H1 (cell line): ENCODE data around the gene NOS3. TPM values are rescaled to one million over a fixed set of nuclear protein-coding genes. Genes with fewer than 3 reads are reported as not detected.

Source experiments
- BRCA1 ChIP-seq: IDR thresholded peaks from 2 replicates; pipeline ENCODE4 v1.6.1; 2012; ENCODE audit warnings: low read depth, low read length, improper control_type of control experiment
- CBX5 ChIP-seq: fragments of 300-800, 300-1000 bp; sonication (generic); IDR thresholded peaks from 2 replicates; pipeline ENCODE4 v1.7.1; 2016; ENCODE audit warnings: antibody characterized with exemption, low read length, low read depth
- CHD1 ChIP-seq: IDR thresholded peaks from 2 replicates; pipeline ENCODE4 v1.6.1; 2012; ENCODE audit warnings: low read depth, low read length, improper control_type of control experiment
- CHD7 ChIP-seq: fragments of 300-600 bp; sonication (generic); IDR thresholded peaks from 2 replicates; pipeline ENCODE4 v1.7.1; 2012; ENCODE audit warnings: low read length, moderate library complexity, mild to moderate bottlenecking, inconsistent platforms; ENCODE audit not compliant: insufficient replicate concordance
- CTBP2 ChIP-seq: IDR thresholded peaks from 2 replicates; pipeline ENCODE4 v1.7.0; 2011; ENCODE audit warnings: borderline replicate concordance, mild to moderate bottlenecking, moderate library complexity, mixed read lengths, low read length; ENCODE audit not compliant: insufficient read depth, insufficient read length
- KDM5A ChIP-seq: fragments of 200-600 bp; IDR thresholded peaks from 2 replicates; pipeline ENCODE4 v1.7.1; 2012; ENCODE audit warnings: mild to moderate bottlenecking, low read length, inconsistent platforms, mixed read lengths
- RBBP5 ChIP-seq: IDR thresholded peaks from 2 replicates; pipeline ENCODE4 v1.7.1; 2012; ENCODE audit warnings: low read depth, mild to moderate bottlenecking, inconsistent platforms, low read length, moderate library complexity, borderline replicate concordance
- SP1 ChIP-seq: IDR thresholded peaks from 2 replicates; pipeline ENCODE4 v1.6.1; 2011; ENCODE audit warnings: low read depth, low read length
- TAF1 ChIP-seq: IDR thresholded peaks from 2 replicates; pipeline ENCODE4 v1.6.1; 2011; ENCODE audit warnings: mild to moderate bottlenecking, low read depth, low read length
- TEAD4 ChIP-seq: IDR thresholded peaks from 2 replicates; pipeline ENCODE4 v1.6.1; 2012; ENCODE audit warnings: low read depth, low read length, inconsistent platforms, mixed read lengths
- polyA plus RNA-seq, 7 experiments: library from polyadenylated mRNA; depleted of rRNA in 3 of 7; stranded (reverse) in 5 of 7; unstranded in 2 of 7; fragments of >200 nt in 5 of 7; fragments of 200-250 nt in 2 of 7; gene quantifications; 1 replicate in 5 of 7; 2 replicates in 1 of 7; 4 replicates in 1 of 7; pipeline versions ENCODE4 v1.2.1 to v1.2.3, GENCODE V29; 2011 to 2013; ENCODE audit warnings: missing spikeins in 2 of 7, mixed read lengths in 2 of 7
- total RNA-seq: library from RNA; stranded (reverse); fragmentation: NEBNext Ultra II Directional; extraction: Animal tissue kit (Norgen Biotek cat#: 25700); gene quantifications from 2 replicates; pipeline ENCODE4 v1.2.1, GENCODE V29; 2021

The NOS3 gene
- total and polyA plus RNA-seq, 2 of the 8 experiments (the other 6 are each of a cell fraction or from before 2014, with no cell fraction given) = 4.4 to 16.2 TPM

- TF ChIP-seq CHD7 = no peak
- no peak for TF ChIP-seq BRCA1
- TF ChIP-seq TEAD4 = 0 out of 2 replicates have a peak, but pooled peaks have one; percentile 21
- no peak for TF ChIP-seq KDM5A
- TF ChIP-seq CTBP2 = peak; percentile 72
- TF ChIP-seq CBX5 = no peak
- peak; percentile 72 for TF ChIP-seq SP1
- TF ChIP-seq RBBP5 = no peak
- TF ChIP-seq CHD1 = no peak
- TF ChIP-seq TAF1 = peak; percentile 60; the same call in 1 of the 2 replicates
Measured at GRCh38 chr7:151057989-151058780, 67.4 kb downstream of the NOS3 start (continued).
